GM10847 (cell line): ENCODE results near the gene PRKACB.

Experiments
- POLR2A ChIP-seq: IDR thresholded peaks from 2 replicates; pipeline ENCODE4 v1.6.1; 2011; ENCODE audit not compliant: insufficient read length; ENCODE audit errors: extremely low read depth

The PRKACB gene

DNA sequence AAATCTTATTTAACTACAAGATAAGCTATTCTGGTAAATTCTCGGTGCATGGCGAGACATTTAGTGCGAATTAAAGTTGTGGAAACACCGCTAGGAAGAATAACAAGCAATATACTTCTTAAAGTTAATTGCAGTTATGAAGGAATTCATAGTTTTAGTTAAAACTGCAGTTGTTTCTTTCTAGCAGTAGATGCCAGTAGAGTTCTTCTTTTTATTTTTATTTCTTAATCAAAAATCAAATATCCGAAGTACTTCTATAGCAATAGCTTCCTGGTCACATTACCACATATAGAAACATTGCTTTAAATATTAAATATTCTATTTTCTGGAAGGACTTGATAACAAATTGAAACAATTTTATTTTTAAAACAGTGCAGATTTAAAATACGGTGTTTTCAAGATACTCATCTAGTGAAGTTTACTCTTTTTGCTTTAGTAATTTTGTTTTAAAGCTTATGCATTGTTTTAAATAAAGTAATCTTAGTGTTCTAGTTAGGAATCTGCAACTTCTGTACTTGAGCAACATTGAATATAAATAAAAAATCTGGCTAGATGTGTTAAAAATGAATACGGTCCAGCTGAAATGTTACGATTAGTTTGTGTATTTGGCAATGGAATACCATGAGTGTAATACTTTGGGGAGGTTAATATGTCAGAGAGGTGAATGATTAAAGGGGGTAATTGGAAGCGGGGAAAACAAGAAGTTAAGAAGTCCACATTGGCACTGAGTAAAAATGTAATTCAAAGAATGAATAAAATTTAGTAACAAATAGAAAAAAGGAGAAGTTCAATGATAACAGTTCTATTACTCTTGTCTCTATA, 2.7 kb upstream of the PRKACB start:
- TF ChIP-seq POLR2A: no peak

DNA sequence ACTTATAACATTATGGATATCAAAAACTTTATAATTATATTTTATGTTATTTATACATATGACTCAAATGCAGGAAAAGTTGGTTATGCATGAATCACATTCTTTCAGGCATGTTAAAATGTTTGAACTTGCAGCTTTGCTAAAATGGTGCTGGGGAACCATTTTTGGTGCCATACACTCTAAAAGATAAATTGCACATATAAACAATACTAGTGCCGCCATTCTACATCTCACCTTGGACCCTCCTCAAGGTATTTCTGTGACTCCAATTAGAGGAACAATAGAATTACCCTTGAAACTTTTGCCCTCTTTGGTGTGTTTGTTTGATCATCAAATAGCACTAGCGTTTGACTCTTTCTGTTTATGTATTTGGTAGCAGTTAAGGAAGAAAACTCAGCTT, 997 bp downstream of the PRKACB start:
- no peak for TF ChIP-seq POLR2A

DNA sequence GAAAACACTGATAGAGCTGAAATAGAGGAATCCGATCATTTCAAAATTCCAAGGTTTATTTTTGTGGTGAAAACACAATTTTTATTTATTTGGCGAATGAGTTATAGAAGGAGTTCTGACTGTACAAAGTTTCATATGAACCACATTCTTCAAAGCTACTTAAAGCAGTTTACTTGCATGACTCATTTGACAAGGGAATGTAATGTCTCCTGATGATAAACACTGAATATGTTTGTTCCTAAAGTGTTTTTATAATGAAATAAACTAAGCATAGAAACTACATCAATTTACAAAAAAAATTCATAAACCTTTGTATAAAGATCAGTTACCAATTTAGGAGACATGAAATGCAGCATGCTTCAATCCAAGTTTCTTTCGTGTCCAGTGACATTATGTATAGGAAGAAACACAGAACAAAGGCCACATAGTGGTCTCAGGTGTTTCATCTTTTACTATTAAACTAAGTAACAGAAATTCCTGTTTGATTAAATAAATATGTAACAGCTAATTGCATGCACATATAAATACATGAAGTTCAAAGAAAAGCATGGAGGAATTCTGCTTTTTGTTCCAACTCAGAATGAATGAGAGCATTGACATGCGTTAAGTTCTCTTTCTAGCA, 2.5 kb downstream of the PRKACB start:
- no peak for TF ChIP-seq POLR2A

DNA sequence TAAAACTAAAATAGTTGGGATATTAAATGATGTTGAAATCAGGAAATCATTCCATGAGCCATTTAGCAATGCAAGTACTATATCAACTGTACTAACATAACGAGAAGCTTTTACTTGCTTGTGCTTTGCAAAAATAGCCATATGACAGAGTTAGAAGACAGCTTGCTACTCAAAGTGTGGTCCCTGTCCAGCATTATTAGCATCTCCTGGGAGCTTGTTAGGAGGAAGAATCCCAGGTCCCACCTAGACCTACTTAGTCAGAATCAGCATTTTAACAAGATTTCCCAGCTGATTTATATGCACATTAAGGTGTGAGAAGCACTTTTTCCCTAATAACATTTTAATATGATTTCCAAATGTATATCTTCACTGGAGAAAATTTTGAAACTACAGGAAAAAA, 4.7 kb downstream of the PRKACB start:
- no peak for TF ChIP-seq POLR2A

DNA sequence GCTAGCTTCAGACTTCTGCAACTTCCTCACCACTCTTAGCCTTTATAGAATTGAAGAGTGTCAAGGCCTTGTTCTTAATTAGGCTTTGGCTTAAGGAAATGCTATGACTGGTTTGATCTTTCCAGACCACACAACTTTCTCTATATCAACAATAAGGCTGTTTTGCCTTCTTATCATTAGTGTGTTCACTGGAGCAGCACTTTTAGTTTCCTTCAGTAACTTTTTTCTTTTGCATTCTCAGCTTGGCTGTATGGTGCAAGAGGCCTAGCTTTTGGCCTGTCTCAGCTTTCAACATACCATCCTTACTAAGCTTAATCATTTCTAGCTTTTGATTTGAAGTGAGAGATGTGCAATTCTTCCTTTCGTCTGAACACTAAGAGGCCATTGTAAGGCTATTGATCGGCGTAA, 8.6 kb downstream of the PRKACB start:
- no peak for TF ChIP-seq POLR2A

DNA sequence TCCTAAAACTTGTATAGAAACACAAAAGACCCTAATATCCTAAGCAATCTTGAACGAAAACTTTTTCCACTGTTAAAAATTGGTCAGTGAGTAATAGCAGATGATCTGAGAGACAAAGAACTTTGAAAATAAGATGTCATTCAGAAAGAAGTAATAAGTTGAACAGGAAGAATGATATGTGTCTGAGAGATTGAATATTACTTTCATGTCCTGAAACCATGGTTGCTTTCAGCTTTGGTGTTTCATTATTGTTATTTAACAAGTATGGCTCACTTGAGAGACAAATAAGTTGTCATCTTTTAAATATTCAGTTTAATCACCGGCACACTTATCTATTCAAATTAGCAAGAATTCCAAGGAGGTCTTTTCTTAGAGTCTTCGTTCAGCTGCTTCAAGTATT, 11.4 kb downstream of the PRKACB start:
- no peak for TF ChIP-seq POLR2A

DNA sequence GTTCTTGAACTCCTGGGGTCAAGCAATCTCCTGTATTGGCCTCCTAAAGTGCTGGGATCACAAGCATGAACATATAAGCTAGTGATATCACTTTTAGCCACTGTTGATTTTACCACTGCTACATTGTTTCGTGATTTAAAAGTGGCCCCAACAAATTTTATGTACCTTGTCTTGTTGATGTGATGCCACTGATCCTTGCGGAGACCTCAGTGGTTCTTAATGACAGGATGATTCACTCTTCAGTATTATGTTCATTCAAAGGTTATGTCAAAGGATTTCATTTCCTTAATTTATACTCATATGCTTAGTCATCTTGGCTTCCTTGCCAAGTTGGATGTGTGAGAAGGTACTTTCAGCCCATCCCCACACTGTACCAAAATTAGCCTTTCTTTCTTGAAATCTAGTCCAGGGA, 12.1 kb downstream of the PRKACB start:
- TF ChIP-seq POLR2A: no peak

DNA sequence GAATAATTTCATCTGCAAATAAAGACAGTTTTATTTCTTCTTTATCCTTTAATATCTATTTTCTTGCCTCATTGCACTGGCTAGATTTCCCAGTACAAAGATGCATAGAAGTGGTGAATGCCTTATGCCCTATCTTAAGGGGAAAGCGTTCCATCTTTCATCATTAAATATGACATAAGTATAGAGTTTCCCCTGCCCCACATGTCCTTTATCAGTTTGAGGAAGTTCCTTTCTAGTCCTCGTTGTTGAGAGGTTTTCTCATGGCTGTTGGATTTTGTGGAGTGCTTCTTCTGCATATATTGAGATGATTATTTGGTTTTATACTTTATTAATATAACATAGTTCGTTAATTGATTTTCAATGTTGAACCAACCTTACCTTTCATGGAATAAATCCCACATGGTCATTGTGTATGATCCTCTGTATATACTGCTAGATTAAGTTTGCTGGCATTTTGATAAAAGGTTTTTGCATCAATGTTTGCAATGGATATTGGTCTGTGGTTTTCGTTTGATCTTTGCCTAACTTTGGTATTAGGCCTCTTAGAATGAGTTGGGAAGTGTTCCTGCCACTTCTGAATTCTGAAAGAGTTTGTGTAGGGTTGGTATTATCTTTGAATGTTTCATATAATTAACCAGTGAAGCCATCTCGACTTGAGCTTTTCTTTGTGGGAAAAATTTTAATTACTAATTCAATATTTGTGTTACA, 15.6 kb downstream of the PRKACB start:
- TF ChIP-seq POLR2A: no peak

DNA sequence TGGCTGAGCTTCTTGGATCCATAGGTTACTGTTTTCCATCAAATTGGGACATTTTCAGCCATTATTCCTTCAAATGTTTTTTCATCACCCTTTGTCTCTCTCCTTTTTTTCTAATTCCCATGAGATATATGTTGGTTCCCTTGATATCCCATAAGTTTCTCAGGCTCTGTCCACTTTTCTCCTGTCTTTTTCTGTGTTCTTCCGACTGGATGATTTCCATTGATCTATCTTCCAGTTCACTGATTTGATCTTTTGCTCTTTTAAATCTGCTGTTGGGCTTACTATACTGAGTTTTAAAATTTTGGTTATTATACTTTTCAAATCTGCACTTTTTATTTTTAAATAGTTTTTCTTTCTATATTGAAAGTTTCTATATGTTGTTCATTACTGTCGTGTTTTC, 18.2 kb downstream of the PRKACB start:
- TF ChIP-seq POLR2A: no peak

DNA sequence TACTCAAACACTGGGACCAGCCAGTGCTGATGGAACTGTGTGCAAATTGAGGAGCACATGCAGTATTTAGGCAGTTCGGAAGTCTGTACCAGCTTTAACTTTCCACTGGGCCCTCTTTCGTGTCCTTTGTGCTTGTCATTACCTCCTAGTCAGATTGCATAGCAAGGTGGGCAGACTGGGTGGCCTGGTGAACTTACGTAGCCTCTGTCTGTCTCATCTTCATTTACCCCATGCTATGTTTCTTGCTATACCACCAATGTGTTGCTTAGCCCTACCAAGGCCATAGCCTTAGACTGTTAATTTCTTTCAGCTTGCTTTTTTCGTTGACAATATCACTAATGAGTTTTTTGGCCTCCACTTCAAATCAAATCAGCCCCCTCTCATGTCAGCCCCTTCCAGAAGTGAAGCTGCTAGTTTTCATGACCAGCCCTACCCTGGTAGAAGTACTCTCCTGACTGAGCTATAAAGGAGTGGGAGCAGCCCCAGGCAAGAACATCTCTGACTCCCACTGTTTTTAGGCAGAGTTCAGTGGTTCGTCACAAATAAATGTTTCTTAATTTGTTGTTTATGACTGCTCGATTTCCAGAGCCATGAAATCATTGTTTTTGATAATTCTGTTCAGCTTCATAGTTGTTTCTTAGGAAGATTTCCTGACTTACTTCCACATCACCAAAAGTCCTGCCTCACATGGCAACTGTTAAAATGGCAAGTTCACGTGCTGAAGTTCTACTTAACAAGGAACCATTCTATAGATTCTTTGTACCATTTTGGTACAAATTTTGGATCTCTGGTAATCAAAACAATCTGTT, 19.3 kb downstream of the PRKACB start:
- TF ChIP-seq POLR2A: no peak

DNA sequence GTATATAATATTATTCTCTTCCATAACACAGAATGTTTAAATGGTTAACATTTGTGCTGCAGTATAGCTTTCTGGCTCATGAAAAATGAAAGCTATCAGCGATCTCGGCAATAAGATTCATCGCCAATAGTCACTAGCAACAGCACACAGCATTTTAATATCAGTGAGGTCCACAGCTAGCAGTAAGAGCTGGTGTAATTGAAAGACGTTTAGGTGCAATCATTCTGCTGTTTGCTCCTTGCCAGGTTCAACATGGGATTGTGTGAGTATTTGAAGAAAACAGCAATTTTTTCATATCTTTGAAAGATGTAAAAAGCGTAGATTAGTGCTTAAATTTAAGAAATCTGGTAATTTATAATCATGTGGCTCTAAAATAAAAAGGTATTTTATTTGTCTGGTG, 20.1 kb downstream of the PRKACB start:
- TF ChIP-seq POLR2A: no peak

DNA sequence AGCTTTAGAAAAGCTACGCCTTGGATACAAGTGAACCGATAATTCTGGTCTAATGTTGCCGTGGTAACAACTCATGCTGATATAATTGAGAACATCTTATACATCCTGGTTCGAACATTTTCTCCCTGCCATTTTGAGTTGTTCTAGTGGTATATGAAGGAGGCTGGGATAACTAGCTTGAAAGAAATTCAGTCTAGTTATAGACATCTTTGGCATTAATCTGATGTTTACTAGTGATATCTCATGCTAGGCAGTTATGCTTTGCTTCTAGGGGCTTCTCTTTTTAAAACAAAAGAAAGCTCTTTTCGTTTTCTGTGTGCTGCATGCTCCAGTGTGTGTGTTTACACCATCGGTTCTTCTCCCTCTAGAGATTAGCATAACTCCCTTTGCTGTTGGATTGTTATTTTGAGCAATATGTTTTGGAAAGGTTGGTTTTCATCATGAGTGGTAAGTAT, 20.5 kb downstream of the PRKACB start:
- TF ChIP-seq POLR2A: no peak

DNA sequence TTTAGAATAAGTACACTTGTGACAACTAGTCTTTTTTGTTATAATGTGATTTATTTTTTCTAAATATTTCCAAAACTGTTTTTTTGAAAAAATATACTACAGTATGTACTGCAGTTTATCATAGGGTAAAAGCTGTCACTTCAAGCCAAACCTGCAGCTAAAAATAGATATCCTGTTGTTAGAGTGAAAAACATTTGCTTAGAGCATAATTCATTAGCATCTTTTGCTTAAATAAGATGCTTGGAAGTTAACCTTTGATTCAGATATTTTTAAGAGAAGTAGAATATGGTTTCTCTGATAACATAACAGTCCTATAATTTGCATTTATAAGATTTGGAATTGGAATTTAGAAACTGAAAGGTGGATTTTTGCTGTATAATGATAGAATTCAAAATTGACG, 21.5 kb downstream of the PRKACB start:
- TF ChIP-seq POLR2A: no peak

DNA sequence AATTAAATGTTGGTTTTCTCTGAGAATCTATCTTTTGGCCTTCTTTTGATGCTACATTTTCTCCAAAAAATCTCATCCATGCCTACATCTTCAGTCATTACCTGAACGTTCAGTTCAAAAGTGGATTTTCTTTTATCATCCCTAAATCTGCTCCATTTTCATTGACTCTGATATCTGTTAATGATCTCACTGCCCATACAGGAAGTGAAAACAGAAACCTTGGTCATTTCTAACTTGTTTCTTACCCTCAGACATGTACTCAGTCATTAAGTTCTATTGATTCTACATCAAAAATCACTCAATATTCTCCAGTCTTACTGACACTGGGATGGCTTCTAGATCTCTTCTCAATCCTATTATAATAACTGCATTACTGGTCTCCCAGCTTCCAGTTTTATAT, 22.7 kb downstream of the PRKACB start:
- no peak for TF ChIP-seq POLR2A

DNA sequence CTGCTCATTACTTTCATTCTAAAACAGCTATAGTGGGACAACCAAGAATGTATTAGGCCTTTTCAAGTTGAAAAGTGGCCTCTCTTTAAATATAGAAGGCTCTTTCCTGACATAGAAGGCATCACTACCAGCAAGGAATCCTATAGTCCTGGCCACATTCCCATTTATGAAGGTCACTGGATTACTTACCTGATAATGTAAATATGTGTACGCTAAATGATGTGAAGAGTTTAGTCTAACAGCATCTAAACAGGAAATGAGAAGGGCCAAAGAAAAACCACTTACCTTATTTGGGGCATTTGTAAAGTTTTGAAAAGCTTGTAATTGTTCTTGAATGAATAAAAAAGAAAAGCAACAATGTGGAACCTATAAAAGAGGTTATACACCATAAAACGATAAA, 24.7 kb downstream of the PRKACB start:
- TF ChIP-seq POLR2A: no peak

DNA sequence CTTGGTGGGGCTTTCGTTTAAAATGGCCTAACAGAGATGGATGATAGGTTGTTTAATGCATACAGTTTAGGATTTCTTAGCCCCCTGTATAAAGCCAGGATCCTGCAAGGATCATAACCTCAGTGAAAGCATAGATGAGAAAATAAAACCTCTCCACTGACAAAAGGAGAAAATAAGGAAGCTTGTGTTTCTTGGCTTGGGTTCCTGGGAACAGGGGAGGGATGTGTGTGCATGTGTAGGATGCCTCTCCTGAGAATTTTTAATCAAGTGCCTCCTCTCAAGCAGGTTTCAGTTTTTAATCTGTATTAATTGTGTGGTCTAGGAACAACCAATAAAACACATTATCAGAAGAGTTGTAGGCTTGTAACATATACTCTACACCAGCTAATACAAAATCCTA, 26.1 kb downstream of the PRKACB start:
- TF ChIP-seq POLR2A: no peak

DNA sequence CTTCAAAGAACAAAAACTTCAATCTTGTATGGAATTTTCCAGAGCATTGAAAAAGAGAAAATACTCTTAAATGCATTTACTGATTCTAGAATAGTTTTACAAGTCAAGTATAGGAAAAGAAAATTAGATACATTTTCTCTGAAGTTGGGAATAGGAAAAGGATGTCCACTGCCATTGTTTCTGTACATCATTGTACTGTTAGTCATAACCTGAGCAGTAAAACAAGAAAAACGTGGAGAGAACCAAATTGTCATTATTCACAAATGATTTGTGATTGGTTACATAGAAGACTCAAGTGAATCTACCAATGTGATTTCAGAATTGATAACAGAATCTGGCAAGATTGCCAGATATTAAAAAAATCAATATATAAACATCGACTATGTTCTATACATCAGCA, 27.4 kb downstream of the PRKACB start:
- no peak for TF ChIP-seq POLR2A
